HG02642 (cell line): ENCODE data around the gene PTPRN2.
"Not testable (repeated sequence)": the region's sequence is repeated elsewhere in the genome, so short reads cannot be mapped to it uniquely, and the experiment has no call there.

ENCODE experiments used
- ATAC-seq: cut with Tn5 transposase; IDR thresholded peaks from one replicate; pipeline ENCODE4 v1.9.1; 2021; ENCODE audit warnings: mild to moderate bottlenecking; ENCODE audit not compliant: unreplicated experiment, poor library complexity

PTPRN2 gene

DNA sequence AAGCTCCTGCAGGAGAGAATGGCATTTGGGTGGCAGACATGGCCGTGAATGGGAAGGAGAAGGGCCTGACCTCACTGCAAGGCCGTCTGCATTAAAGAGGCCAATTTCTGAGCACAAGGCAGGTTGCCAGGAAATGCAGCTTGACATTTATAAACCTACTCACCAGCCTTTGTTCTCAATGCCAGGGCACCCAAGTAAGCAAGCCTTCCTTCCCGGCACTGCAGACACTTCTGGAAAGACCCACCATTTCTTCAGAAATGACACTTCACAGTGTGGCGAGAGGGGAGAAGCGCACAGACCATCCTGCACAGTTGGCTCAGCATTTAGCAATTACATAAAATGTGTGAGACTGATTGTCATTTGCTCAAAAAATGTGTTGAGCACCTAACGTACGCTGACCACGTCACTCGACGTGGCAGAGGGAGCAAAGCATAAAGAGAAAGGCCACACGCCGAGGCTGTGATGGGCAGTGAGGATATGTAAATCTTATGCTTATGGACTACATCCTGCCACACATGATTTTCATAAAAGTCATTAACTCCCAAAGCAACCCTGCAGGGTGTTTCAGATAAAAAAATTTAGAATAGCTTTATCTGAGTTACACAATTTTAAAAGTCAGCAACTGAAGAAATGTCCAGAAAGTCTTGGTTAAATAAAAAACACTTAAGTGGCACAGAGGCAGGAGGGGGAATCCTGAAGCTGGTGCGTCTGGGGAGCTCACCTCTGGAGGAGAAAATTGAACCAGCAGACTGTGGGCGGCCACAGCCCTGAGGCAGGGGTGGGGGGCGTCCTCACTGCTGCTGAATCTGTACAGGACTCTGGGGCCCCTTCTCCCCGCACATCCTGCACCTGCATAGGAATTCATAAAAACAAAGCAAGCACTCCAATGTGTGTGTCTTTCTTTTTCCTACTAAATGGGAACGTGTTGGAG, 543.8 kb downstream of the PTPRN2 start:
- no peak for ATAC-seq

DNA sequence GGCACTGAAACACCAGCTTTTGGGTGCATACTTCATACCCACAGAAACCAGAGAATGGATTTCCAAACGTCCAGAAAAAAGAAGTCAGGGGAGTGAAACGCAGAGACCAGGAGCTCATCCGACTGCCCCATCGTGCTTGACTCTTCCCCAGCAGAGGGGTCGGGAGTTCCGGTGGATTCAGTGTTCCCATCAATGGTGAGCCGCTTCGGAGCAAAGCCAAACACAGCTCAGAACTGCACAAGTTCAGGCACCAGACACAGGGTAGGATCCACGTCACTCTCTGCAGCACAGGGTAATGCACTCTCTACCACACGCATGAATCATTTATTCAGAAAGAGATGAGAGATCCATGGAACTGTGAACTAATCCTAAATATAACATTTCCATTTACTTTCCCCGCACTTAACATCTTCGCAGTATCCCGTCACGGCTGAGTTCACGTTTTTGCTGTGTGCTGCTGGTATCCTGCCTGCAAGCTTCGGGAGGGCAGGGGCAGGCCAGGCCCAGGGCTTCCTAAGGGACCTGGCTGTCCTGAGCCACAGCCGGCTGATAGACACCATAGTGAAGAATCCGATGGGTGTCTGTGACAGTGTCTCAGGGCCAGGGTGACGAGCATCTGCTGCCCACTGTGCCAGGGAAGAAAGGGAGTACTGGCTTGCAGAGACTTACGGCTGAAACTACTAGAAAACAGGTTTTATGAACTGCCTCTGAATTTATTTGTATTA, 545.3 kb downstream of the PTPRN2 start:
- ATAC-seq: no peak

DNA sequence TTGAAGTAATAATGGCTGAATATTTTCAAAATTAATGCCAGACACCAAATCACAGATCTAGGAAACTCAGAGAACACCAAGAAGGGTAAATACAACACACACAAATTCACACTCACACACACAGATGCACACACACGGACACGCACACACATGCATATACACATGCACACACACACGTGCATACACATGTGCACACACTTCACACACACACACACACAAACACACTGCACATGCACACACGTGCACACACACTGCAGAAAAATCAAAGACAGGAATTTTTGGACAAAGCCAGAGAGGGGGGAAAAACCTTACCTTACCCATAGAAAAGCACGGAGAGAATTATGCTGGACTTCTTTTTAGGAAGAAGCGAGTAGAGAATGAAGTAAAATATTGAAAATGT, 547.4 kb downstream of the PTPRN2 start:
- ATAC-seq: no peak

DNA sequence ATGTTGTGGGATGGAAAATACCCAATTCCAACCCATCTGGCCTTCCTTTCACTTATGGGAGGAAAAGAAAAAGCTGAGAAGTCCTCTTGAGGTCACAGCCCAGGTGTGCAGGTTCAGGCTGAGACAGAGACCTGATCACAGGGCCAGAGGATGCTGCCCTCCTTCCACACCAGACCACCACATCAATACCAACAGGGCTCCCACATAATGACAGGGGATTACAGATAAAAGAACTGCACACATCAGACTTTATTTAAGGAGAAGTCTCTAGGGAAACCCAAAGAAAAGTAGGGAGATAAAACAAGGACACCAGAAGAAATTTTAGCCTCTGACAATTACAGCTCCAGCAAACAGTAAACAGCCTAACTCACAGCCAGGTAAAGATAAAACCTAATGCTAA, 548.4 kb downstream of the PTPRN2 start:
- ATAC-seq: no peak

DNA sequence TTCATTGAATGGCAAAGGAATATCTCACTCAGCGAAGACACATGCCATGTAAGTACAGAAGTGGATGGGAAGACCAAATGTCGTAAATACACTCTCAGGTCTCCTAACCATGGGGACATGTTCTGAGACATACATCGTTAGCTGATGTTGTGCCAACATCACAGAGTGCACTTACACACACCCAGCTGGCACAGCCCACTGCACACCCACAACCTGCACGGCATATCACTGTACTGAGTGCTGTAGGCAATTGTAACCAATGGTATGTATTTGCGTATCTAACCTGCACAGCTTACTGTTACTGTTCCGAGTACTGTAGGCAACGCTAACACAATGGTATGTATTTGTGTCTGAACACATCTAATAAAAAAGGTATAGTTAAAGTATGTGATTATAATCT, 550.4 kb downstream of the PTPRN2 start:
- no peak for ATAC-seq

DNA sequence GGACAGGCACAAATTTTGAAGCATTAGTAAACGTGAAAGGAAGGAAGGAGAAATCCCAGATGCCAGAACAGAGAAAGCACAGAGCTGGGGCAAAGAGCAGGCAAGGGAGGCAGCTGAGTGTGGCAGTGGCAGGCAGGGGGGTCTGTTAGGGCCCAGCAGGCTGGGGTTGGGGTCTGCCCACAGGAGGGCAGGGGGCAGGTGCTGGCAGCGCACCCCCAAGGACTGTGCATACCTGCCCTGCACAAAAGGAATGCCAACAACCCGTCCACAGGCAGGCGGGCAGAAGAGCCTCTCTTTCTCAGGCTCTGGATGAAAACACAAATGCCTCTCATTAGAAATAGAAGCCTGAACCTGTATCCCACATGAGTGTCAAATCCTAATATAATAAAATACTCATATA, 552.3 kb downstream of the PTPRN2 start:
- no peak for ATAC-seq

DNA sequence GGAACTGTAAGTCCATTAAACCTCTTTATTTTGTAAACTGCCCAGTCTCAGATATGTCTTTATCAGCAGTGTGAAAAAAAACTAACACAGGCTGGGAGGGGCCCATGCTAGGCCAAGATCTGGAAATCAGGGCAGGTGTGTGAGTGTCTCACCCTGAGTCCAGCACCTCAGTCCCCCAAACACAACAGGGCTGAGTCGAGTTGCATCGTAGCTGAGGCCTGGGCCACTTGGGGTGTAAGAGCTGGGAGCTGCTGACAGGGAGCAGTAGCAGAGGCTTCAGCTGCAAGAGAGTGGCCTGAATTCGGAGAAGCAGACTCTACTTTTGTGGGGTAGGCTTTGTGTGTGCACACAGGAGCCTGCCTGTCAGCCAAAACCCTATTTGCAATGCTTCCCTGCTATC, 553.1 kb downstream of the PTPRN2 start:
- ATAC-seq: no peak

DNA sequence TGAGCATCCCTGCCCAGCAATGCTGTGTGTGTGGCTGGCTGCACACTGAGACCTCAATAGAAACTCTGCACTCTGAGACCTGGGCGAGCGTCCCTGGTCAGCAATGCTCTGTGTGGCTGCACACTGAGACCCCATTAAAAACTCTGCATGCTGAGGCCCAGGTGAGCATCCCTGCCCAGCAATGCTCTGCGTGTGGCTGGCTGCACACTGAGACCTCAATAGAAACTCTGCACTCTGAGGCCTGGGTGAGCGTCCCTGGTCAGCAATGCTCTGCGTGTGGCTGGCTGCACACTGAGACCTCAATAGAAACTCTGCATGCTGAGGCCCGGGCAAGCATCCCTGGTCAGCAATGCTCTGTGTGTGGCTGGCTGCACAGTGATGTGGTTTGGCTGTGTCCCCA, 553.7 kb downstream of the PTPRN2 start:
- ATAC-seq: not testable (repeated sequence)

DNA sequence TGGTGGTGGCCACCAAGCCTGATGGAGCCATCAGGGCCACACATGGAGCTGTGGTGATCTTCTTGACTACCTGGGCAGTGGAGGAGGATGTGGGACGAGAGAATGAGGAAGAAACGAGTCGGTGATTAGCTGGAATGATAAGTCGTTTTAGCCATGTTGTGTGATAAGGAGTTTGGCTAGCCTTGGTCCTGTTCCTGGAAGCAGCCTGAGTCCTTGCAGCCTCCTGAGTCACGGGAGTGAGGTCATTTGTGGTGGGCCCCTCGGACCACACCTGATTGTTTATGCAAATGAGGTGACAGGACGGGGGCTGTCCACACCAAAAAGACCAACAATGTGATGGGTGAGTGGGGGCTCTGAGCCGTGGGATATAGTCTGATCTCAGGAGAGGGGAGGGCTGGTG, 554.4 kb downstream of the PTPRN2 start:
- no peak for ATAC-seq

DNA sequence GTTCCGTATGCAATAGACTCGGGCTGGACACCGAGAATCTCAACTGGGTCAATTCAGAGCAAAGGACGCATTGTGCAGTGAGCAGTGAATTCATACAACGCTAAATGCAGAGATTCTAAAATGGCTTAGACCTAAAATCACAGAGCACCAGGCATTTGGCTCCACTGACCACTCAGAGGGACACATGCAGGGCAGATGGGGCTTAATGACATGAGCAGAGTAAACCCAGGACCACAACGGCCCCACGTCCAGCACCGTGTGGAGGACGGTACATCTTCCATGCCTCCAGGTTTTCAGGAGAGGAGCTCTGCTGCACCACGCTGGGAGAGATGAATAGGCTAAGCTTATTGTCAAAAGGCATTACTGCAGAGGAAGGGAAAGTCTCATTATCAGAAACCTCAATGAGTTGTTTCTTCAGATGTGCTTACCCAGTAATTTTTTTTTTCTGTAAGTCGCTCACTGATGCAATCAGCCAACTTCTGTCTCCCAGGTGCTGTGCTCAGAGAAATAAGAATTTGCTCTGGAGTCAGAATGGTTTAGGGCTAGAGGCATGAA, 555.0 kb downstream of the PTPRN2 start:
- no peak for ATAC-seq

DNA sequence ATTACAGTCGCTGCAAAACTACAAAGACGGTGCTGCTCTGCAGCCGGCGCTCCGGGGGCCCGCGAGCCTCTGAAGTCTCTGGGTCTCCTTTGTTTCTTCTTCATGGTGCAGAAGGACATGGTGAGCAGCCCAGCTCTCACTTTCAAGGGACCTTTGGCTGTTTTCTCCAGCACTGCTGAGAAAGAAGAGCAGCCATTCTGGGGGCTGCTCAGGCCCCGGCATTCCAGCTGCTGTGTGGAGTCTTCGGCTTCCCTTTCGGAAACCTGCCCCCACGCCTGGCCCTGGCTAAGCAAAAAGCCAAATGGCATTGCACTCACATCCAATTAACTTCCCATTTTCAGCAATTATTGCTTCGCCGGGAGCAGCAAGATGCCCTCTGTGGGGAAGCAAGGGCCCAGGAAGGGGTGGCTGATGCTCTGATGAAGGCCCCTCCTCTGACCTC, 555.7 kb downstream of the PTPRN2 start:
- no peak for ATAC-seq

DNA sequence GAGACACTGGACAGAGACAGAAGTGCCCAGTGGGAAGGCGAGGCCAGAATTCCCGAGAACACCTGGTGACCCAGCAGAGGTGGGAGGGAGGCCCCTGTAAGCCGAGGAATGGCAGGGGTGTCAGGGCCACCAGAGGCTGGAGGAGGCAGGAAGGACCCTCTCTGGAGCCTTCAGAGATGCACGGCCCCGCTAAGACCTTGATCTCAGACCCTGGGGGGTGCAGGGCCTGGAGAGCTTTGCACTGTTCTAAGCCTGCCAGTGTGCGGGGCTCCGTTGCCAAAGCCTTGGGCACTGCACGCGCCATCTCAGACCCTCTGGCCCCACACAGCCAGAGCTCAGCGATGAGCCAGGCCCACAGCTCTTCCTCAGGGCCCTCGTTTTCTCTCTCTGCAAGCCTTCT, 557.1 kb downstream of the PTPRN2 start:
- no peak for ATAC-seq

DNA sequence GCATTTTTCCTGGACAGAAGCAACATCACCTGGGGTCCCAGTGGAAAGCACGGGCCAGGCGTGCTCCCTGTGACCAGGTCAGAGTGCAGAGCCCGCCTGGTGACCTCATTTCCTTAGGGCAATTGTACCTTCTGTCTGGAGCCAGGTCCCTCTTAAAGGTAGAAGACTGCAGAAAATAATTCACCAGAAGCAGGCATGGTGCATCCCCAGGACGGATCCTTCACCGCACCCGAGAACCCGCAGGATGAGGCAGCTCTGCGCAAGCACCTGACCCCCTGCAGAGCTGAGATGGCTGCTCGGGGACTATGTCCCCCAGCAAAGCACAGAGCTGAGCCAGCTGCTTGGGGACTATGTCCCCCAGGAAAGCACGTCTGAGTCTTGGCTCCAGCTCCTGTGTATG, 557.6 kb downstream of the PTPRN2 start:
- no peak for ATAC-seq

DNA sequence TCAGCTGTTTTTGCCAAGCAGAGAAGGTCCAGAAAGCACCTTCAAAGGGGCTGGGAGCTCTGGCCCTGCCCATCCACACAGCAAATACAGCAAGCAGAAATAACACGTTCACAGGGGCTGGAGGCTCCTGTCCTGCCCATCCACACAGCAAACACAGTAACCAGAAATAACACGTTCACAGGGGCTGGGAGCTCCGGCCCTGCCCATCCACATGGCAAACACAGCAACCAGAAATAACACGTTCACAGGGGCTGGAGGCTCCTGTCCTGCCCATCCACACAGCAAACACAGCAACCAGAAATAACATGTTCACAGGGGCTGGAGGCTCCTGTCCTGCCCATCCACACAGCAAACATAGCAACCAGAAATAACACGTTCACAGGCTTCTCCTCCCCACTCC, 558.1 kb downstream of the PTPRN2 start:
- no peak for ATAC-seq

DNA sequence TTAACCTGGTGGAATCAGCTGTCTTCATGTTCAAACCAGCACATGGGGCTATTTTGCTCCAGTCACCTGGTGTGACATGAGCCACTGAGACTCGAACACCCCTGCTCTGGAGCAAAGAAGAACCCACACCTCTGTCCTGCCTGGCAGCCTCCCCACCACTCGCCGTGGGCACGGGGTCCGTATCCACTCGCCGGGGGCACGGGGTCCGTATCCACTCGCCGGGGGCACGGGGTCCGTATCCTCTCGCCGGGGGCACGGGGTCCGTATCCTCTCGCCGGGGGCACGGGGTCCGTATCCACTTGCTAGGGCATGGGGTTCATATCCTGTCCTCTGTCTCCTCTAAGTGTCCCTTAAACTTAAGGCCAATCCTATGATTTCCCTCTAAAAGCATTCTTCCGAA, 558.7 kb downstream of the PTPRN2 start:
- no peak for ATAC-seq

DNA sequence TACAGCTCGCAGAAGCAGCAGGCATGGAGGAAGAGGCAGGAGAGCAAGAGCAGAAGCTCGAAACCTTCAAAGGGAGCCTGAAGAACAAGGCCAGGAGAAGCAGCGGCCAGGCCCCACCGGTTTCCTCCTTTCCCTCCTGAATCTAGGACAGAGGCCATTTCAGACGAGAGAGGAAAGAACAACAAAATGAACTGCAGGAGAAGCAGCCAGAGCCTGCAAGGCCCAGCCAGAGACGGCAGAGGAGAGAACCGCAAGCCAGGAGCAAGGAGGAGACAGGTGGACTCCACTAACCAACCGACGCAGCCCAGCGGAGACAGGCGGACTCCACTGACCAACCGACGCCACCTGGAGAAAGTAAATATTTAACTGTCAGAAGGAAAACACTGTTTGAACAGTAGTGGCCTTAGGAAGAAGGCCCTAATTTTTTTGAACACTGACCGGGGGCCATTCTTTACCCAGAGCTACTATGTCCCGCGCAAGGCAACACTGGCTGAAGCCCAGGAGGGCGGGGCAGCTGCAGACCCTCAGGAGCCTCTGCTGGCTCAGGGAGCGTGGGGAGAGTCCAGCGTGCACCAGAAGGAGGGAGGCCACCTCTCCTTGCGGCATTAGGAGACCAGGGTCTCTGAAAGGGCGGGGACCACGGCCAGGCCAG, 559.2 kb downstream of the PTPRN2 start:
- no peak for ATAC-seq

DNA sequence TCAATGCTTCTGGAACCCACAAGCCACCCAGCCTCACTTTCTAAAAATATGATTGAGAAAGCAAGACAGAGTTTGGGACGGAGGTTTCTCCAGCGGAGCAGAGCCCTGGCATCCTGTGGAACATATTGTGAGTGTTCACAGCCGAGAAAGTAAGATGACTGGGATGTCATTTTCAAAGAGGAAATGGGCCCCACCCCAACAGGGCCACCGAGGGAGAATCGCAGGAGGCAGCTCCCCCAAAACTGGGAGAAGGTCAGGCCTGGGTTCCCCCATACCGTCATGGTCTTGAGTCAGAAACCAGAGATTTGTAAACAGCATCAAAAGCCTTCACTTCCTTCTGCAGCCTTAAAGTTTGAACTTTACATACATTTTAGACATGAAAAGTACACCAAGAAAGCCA, 560.0 kb downstream of the PTPRN2 start:
- no peak for ATAC-seq

DNA sequence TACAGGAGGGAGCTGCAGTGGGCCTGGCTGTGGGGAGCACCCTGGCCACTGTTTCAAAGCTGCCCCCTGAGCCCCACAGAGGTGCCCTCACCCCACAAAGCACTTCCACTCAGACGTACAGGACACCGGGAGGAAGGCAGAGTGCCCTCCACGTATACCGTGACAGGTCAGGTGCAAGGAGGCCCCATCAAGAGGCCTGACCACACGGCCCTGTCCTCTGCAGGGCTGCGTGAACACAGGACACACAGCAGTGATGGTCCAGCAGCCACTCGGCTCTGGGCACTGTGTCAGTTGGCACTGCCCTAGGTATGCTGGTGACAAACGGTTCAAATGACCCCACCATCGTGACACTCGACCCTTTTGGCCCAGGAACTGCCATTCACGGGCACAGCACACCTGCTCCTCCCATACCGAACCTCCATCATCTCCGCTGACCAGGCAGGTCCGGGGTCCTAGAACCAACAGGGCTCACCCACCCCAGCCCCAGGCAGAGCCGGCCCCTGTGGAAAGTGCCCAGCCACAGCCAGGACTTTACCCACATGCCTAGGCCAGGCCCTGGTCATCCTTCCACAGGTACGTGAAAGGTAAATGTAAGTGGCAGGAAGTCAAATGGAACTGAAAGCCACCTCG, 560.9 kb downstream of the PTPRN2 start:
- no peak for ATAC-seq

DNA sequence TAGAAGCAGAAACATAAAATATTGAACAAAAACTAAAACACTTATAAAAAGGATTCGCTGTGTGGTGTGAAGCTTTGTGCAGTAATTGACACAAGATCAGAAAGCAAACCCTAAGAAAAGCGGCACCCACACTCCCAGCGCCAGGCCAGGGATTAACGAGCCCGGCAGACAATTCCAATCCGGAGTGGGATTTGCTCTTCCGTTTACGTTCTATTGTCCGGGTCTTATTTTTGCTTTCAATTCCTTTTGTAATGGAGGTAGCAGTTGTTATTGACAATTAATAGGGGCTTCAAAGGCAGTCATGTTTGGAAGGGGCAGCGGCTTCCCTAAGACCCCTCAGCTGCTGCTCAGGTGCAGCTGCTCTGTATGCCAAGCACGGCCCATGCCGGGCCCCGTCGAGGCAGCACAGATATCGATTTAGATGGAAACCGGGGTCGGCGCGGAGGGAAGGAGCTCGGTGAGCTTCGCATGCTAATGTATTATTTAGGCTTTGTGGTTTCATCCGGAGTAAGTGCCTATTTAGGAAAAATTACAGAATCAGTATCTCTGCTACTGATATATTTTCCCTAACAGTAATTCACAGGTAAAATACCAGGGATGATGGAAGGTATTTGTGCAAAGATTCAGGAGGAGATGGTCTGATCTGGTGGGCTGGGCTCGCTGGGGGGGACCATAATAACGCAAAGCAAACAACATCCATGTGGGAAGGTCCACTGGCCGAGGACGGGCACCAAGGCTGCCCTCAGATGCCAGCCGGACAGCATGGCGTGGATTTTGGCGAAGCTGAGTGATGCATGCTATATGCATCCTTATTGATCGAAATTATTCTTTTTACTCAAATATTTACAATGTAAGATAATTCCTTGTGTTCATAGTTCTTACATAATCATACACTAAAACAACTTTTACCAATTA, 561.7 kb downstream of the PTPRN2 start:
- no peak for ATAC-seq
